Omental fat pad (tissue), 4 donors: Measurements from ENCODE around the gene FAT1. TPM values are rescaled to one million over a fixed set of nuclear protein-coding genes. Genes with fewer than 3 reads are reported as not detected.
A peak's percentile ranks its signal among the peaks of the same experiment; 100 is the strongest.

ENCODE experiments used
- ATAC-seq: fragments of 150-250 bp; one replicate; pipeline ENCODE4 v1.9.1; 2016; ENCODE audit warnings: mild to moderate bottlenecking, moderate library complexity; ENCODE audit not compliant: low FRiP score
- DNase-seq: peaks from one replicate; pipeline ENCODE4 v3.0.0-alpha.2; 2019; ENCODE audit warnings: low spot score
- total RNA-seq, 4 donors: library from RNA; depleted of rRNA; stranded (reverse); fragments of >200 nt; gene quantifications; one replicate each; pipeline ENCODE4 v1.1.0, GENCODE V29; 2016
- TF ChIP-seq, protein P1 (sequence below), 3 donors: fragments of 450-650 bp; IDR thresholded peaks; one replicate each; pipeline ENCODE4 v1.5.1; 2016 to 2017; ENCODE audit warnings: antibody characterized with exemption in 3 of 3, mild to moderate bottlenecking in 3 of 3, moderate library complexity in 2 of 3

The FAT1 gene
- total RNA-seq, 4 donors from 2014 or later: 35.3 to 90.8 (median 69.9) TPM

- DNase-seq: no peak
- TF ChIP-seq, protein P1, sequence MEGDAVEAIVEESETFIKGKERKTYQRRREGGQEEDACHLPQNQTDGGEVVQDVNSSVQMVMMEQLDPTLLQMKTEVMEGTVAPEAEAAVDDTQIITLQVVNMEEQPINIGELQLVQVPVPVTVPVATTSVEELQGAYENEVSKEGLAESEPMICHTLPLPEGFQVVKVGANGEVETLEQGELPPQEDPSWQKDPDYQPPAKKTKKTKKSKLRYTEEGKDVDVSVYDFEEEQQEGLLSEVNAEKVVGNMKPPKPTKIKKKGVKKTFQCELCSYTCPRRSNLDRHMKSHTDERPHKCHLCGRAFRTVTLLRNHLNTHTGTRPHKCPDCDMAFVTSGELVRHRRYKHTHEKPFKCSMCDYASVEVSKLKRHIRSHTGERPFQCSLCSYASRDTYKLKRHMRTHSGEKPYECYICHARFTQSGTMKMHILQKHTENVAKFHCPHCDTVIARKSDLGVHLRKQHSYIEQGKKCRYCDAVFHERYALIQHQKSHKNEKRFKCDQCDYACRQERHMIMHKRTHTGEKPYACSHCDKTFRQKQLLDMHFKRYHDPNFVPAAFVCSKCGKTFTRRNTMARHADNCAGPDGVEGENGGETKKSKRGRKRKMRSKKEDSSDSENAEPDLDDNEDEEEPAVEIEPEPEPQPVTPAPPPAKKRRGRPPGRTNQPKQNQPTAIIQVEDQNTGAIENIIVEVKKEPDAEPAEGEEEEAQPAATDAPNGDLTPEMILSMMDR (IDR thresholded peaks at IDR 0.05): no peak
- peak; percentile 25 for ATAC-seq
Measured at GRCh38 chr4:186703510-186703909, 20.1 kb downstream of the FAT1 start.

- TF ChIP-seq, protein P1 (IDR thresholded peaks at IDR 0.05): no peak
- ATAC-seq (no peak), DNase-seq (no peak)
Measured at GRCh38 chr4:186702940-186703339, 20.7 kb downstream of the FAT1 start.

GRCh38 chr4:186702297-186702696, 21.4 kb downstream of the FAT1 start:
- TF ChIP-seq, protein P1 (IDR thresholded peaks at IDR 0.05): no peak
- no peak for ATAC-seq

GRCh38 chr4:186701788-186702187, 21.9 kb downstream of the FAT1 start:
- TF ChIP-seq, protein P1 (IDR thresholded peaks at IDR 0.05): no peak
- no peak for DNase-seq

More at GRCh38 chr4:186702297-186702696, 21.4 kb downstream of the FAT1 start:
- no peak for DNase-seq

DNA sequence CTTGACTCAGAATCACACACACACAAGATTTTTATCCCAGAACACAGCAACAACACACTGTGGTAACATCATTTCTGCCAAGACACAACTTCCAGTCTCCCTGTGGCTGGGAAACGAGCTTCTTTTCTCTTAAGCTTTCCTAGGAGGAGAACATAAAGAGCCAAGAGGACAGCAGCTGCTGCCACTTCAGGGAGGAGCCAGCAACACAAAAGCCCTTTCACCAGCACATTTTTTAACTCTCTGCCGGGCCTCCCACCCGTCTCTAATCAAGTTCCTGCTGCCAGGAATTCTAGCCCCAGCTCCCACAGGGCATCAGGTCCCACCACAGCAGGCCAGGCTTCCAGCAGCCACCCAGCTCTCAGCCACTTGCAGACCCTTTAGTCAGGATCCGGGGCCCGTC, 22.4 kb downstream of the FAT1 start:
- ATAC-seq (no peak), DNase-seq (no peak)
- TF ChIP-seq, protein P1 (IDR thresholded peaks at IDR 0.05): no peak

More at GRCh38 chr4:186701788-186702187, 21.9 kb downstream of the FAT1 start:
- no peak for ATAC-seq

GRCh38 chr4:186700746-186701145, 22.9 kb downstream of the FAT1 start:
- ATAC-seq: no peak
- TF ChIP-seq, protein P1 (IDR thresholded peaks at IDR 0.05): no peak
- no peak for DNase-seq

DNA sequence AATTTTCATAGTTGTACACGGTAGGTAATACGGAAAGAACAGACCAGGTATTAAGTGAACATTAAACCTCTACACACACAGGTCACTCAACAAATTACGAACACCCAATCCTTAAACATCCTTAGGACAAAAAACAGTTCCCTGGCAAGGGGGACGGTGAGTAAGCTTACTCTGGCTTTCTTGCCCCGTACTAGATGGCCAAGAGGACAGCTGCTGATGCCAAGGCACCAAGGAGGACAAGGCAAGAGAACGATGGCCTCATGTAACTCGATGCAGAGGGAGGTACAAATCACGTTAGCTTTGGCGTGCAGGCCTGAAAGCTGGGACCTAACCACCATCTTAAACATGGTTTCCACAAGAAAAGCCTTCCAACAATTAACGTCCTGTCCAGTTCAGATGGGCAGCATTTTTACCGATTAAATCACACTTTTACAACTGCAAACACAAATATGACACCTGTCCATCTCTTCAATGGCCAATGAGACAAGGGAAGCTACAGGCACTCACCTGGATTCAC, 23.7 kb downstream of the FAT1 start:
- ATAC-seq (no peak), DNase-seq (no peak)

More for the DNA sequence above, 23.7 kb downstream of the FAT1 start:
- TF ChIP-seq, protein P1 (IDR thresholded peaks at IDR 0.05): no peak
